Stimulated activated CD4-positive, alpha-beta T cell treated with anti-CD3 and anti-CD28 coated beads, Interleukin-1b, Interleukin-23, amount 100 ng/mL, for 48 hours (primary cell): ENCODE measurements around the gene KHDRBS2.

Experiments used
- DNase-seq: peaks from one replicate; pipeline ENCODE4 v3.0.0-alpha.2; 2020

KHDRBS2 gene

DNA sequence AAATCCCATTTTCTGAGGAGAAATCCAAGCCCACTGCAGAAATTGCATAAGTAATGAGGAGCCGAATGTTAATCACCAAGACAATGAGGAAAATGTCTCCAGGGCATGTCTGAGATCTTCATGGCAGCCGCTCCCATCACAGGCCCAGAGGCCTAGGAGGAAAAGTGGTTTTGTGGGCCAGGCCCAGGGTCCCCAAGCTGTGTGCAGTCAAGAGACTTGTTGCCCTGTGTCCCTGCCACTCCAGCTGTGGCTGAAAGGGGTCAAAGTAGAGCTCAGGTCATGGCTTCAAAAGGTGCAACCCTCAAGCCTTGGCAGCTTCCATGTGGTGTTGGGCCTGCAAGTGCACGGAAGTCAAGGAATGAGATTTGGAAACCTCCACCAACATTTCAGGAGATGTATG lies 276.6 kb downstream of the KHDRBS2 start:
- no peak for DNase-seq

DNA sequence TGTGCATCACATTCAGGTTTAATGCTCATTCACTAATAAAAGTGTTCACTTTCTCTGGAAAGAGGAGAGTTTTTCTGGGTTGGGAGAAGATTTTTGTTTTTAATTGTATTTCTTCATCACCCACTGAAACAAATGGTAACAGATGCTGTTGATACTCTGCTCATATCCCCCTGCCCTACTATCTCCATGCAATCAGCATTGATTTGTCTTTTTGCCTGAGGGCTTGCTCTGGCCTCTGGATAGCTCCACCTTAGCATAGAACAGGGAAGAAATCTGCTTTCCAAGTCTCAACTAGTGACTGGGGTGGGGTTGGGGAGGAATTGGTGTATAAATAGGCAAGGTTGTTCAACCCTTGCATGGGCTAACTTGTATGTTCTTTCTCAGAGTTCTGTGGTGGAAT lies 296.4 kb downstream of the KHDRBS2 start:
- no peak for DNase-seq

DNA sequence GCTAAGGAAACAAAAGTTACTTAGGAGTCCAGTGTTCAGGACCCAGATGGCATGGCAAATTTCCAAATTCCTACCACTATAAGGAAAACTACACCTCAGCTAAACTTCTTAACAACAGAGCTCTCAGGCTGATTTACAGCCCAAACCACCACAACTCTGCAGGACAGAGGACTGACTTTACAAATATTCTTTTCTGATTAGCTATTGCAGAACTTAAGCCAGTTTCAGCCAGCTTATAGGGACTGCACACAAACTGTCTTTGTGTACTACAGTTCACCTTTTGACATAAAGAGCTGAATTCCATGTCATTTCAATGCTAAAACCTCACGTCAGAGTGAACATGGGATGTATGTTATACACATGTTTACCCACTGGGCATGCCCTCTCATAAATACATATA lies 305.4 kb downstream of the KHDRBS2 start:
- DNase-seq, result no peak

DNA sequence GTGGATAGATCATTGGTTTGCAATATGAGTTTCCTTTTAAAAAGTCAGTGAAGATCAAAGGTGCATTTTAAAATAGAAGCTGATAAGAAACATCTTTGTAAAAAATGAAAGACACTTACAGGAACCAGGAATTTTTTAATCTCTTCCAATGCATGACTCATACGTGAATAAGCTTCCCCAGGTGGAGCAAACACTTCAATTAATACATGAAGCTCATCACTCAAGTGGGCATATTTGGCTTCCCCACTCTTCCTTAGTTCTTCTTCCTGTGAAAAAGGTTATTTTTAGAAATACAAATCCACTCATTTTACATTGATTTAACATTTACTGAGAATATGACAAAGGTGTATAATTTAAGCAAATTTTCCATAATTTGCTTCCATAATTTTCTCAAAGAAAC lies 308.1 kb downstream of the KHDRBS2 start:
- DNase-seq, result no peak

DNA sequence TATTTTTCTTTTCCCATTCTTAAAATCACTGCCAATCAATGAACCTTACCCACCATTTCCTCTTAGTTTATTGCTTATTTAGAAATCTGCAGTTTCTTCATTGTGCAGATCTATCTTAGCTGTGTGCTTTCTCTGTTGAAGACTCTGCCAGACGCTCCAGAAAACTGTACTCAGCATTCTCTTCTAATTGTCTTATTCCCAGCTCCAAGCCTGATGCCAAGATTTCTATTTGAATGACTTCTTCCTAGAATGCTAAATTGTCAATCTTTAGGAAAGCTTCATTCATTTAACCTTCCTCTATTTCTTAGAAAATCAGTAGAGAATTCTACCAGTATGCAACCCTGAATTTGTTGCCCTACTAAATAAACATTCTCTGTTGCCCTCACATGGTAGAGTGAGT lies 308.9 kb downstream of the KHDRBS2 start:
- no peak for DNase-seq

DNA sequence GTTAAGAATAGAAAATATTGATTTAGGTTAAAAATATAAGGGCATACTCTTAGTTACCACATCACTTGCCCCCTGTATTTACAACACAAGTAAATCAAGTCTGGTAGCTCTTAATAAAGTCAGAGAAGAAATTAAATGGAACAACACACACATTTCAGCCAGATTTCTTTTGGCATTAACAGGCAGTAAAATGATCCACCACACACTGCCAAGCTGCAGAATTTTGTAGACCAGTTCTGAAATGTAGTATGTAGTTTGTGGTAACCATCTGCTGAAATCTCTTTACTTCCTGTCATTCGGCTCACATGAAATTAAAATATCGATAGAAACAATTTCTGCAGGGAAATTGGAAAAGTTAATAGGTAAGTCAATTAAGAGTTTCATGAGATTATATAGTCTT lies 326.8 kb downstream of the KHDRBS2 start:
- no peak for DNase-seq

DNA sequence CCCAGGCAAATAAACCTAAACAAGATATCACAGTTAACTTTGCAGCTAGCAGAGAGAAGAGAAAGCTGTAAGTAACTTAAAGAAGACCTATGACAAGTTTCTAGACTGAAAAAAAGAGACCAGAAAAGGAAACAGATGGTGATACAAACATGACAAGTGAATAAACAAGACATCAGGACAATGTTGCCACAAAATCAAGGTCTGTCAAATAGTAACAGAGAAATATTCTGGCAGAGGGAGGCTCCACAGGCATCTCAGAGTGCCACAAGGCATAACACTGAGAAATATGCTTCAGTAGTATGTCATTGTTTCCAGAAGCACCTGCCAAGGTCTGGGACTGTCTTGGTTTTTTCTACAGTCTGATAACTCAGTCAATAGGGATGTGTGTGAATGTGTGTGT lies 332.2 kb downstream of the KHDRBS2 start:
- no peak for DNase-seq

DNA sequence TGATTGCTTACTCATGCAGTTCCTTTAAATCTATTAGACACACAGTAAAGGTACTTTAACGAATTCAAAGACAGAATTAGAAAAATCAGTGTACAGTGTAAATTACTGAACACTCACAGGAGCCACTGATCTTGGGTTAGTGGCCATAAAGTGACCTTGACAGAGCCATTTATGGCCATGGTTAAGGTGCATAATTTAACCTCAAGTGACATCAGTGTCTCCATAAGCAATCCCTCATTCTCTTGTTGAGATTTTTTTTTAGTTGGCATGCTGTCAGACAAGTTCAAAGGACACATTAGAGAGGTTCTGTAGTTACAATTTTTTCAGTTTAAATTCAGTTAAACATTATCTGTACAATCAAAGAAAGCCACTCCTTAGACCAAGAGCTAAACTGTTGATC lies 334.4 kb downstream of the KHDRBS2 start:
- DNase-seq, result no peak

DNA sequence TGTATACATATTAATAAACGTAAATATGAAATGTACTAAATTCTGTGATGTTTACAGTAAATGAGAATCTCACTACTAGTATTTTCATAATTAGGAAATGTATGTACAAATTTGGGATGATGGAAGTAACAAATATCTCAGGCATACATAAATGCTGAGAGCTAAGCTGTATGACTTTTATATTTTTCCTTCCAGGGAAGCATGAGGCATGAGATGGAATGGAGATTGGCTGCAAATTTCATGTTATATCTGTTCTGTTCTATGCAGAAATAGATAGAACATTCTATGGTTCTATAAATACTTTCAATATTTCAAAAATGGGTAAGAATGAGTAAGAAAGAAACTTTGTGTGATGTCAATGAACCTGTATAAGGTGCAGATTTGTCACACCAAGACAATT lies 335.2 kb downstream of the KHDRBS2 start:
- DNase-seq, result no peak

DNA sequence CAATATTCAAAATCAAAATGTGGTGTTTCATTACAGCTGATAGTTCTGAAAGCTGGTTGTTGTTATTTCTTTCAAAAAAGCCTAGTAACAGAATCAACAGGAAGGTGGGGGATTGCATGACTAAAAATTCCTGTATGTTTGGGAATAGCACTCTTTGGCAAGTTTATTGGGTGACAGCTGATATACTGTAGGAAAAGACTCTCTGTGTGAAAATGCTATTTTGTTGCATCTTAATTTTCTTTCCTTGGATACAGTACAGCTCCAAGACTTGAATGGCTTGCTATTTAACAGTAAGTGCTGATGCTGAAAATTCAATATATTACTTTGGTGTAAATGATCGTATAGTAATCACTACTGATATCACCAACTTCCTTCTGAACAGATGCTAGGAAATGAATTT lies 336.1 kb downstream of the KHDRBS2 start:
- DNase-seq, result no peak

DNA sequence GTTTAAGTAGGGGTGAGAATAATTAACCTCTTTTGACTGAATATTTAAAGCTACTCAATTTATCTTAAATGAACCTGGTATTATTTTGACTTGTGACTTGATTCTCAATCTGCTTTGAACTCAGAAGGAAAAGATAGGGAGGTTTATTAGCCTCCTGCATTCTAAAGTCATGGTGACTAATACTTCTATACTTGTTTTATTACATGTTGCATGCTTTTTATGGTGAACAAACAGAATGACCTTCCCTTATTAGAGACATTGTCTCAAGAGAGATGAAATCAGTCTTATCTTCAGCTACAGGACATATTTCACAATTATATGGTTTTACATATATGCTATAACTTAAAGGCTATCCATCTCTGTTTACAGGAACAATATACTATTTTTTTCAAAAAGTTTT lies 336.9 kb downstream of the KHDRBS2 start:
- no peak for DNase-seq

DNA sequence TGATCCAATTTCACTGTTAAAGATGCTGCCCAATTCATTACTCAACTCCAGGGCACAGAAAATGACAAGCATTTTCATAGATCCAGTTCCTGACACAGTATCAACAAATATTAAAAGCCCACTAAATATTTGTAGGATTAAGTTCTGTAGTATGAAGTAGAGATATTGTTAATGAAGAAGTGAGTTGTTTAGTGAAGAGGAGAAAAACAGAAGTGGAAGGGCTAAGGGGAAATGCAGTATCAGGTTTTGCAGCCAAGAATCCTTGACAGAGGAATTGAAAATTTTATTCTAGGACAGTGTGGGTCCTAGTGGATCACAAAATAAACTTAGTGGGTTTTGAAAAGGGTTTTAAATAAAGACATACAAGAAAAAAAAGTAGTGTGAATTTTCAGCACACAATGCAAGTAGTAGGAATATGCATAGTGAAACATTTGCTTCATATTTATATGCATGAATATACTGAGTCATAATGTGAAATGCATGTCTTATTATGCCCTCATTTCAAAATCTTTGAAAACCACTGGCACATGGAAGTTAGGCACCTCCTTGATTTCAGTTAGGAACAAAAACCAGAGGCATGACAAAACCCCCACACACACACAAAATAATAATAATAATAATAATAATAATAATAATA lies 338.6 kb downstream of the KHDRBS2 start:
- no peak for DNase-seq

DNA sequence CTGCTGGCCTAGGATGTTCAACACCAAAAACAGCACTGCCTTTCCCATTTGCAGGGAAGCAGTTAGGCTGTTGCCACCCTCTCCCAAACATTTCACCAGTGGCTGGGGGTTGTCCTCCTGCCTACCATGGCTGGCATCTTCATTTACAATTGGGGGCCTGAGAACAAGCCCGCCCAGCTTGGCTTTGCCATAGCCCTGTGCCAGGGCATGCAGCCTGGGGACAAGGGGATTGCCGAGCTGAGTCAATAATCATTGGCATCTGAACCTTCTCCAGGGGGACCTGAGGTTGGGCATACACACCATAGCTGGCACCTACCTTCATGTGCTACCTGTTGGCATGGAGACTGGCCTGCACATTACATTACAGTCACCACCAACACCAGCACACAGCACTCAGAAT lies 345.1 kb downstream of the KHDRBS2 start:
- DNase-seq, result no peak

DNA sequence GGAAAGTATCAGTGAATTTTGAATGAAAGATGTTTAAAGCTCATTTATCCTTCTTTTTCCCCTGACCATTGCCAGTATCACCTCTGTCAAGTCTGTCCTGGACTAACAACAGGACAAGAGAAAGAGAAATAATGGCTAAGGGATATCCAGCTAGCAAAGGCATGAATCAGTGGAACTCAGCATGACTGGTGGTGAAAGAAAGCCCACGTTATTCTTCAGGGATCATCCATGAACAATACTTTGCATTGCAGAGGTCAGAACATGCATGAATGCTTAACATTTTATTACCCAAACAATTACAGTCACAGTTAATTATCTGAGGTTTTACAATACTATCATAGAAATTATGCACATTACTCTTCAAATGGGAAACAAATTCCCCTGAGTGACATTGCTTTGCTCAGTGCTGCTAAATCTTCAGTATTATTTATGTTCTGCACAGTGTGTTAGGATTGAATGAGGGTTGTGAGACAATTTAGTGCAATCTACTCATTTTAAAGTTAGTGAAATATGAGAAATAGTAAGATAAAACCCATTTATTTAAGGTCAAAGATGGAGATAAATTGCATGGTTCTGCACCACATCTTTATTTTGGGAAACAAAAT lies 350.7 kb downstream of the KHDRBS2 start:
- DNase-seq, result no peak

DNA sequence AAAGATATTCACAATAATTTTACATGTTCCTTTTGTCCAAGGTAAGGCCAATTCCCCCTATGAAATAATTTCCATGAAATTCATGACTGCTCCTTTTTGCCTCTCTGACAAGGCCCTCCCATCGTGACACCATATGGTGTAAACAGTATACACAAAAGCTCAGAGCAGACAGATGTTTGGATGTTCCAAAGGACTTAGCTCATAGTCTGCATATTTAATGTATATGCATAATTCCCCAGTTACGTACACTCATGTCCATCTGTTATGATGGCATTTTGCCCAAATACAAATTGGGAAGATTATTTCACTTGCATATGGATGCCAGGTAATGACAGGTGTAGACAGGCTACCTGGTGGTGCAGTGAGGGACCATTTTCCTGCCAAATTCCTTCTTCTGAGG lies 376.5 kb downstream of the KHDRBS2 start:
- no peak for DNase-seq

DNA sequence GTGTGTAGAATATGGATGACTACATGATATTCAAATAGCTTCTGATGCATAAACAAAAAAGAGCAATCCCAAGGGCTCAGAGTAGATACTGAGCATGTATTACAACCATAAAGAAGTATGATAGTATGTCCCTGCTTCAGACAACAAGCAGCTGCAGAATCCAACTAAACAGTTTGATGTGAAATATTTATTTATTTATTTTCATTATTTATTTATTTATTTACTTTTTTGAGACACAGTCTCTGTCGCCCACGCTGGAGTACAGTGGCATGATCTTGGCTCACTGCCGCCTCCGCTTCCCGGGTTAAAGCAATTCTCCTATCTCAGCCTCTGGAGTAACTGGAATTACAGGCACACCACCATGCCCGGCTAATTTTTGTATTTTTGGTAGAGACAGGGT lies 384.3 kb downstream of the KHDRBS2 start:
- no peak for DNase-seq

DNA sequence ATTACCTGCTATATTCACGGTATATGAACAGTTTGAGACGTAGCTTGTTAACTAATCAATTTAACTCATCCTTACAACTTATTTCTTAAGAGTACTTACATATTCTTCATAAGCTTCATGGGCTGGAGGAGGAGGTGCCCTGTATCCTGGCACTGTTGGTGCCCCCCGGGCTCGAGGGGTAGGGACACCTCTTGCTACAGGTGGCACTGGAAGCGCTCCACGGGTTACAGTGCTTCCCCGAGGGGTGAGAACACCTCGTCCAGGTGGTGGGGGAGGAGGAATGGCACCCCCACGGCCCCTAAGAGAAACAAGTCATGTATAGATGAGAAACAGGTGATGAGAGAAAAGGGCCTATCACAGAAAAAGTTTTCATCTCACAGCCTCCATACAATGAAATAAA lies 391.5 kb downstream of the KHDRBS2 start:
- DNase-seq, result no peak

DNA sequence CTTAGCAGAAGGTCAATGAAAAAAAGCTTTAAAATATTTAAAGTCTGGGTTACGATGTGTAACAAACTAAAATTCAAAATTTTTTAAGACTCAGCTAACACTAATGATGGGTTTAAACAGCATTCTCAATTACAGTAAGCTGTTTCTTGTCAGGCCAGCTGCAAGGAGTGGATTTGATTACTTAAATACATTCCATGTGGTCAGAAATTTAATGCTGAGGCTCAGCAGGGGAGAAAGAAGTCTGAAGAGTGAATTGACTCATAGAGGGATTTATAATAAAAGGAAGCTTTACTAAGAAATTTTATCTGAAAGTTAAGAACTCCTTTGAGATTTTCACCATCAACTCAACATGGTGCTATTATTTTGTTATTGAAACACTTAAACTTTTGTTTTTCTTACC lies 398.6 kb downstream of the KHDRBS2 start:
- DNase-seq, result no peak

DNA sequence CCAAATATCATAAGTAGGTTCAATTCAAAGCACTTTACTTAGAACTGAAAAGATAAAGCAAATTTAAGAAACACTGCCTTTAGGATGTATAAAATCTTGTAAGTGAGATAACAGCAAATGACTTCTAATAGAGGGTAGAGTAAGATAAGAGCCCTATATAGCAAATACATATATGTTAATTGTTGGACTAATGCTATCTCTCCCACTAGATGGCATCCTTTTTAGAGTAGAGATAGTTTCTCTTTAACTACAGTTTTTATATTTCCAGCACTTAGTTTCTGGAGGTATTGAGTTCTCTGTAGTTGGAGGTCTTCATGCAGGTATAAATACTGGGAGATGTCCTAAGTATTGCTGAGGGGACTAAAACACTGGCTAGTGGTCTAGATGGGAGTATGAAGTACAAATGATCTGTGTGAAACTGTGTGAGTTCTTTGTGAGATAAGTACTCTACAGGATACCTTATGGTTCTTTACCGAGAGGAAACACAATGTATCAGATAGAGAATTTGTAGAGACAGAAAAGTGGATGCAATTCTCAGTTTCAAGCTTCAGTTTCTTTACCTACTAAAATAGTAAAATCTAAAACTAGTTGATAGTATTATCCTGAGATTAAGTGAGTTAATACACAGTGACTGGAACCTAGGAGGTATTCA lies 399.3 kb downstream of the KHDRBS2 start:
- no peak for DNase-seq

DNA sequence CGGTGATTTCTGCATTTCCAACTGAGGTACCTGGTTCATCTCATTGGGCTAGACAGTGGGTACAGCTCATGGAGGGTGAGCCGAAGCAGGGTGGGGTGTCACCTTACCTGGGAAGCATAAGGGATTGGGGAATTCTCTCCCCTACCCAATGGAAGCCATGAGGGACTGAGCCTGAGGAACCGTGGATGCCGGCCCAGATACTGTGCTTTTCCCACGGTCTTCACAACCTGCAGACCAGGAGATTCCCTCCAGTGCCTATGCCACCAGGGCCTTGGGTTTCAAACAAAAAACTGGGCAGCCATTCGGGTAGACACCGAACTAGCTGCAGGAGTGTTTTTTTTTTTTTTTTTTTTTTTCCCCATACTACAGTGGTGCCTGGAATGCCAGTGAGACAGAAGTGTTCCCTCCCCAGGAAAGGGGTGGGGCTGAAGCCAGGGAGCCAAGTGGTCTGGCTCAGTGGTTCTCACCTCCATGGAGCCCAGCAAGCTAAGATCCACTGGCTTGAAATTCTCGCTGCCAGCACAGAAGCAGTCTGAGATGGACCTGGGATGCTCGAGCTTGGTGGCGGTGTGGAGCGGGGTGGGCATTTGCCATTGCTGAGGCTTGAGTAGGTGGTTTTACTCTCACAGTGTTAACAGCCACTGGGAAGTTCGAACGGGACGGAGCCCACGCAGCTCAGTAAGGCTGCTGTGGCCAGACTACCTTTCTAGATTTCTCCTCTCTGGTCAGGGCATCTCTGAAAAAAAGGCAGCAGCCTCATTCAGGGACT lies 416.2 kb downstream of the KHDRBS2 start:
- no peak for DNase-seq

DNA sequence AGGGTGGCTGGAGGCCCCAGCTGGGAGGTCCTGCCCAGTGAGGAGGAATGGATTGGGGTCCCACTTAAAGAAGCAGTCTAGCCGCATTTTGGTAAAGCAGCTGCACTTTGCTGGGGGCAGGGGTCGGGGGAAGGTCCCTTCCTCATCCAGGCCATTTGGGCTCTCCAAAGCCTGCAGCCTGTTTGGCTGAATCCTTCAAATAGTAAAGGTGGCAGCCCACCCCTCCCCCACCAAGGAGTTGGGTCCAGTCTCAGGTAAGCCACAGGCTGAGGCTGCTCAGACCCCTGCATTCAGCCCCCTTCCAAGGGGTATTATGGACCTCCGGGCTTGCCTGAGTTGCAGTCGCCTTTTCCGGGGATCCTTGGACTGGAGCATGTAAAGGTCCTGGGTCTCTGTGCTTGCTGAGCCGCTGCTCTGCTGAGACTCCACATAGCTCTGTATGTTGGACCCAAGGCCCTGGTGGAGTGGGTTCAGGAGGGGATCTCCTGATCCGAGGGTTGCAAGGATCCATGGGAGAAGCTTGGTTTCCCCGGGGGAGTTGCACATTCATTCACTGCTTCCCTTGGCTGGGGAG lies 417.4 kb downstream of the KHDRBS2 start:
- DNase-seq, result no peak

DNA sequence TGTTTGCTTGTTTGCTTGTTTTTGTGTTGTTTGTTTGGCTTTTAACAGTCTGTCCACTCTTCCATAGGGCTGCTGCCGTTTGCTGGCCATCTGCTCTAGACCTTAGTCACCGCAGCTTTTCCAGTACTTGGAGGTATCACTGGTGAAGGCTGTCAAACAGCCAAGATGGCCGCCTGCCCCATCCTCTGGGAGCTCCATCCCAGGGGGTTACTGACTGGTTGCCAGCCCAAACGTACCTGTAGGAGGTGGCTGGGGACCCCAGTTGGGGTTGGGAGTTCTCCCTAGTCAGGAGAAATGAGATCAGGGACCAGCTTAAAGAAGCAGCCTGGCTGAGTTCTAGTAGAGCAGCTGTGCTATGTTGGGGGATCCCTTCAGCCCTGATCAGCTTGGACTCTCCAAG lies 418.4 kb downstream of the KHDRBS2 start:
- DNase-seq, result no peak

DNA sequence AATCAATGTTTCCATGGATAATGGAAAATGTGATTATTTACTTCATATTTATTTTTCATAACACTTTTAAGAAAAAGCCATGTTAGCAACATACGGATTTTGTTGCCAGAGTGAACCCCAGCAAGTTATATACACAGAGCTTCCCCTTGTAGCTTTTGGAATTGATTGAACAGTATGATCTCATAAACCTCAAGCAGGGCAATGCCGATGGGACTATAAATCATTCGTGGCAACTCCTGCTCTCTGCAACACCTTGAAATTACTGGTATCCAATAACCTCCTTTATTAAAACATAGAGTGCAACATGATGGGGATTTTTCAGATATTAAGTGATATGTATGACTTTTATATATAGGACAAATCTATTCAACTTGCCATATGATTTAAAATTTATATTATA lies 428.5 kb downstream of the KHDRBS2 start:
- no peak for DNase-seq

DNA sequence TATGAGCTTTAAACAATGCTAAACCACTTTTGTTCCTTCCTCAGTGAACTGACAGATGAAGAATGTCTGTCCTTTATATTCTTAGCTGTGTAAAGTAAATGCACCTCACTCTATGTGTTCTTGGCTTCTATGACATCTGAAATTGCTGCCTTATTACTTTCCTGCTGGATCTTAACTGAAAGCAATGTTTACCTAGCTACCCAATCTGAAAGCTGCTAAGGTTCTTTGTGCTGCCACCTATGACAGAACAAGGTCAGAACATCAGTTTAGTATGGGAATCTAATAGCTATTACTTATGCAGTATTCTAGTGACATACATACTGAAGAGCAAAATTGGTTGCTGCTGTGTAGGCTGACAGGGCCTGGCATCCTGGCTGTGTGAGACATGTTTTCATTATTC lies 444.1 kb downstream of the KHDRBS2 start:
- no peak for DNase-seq
